ENCODE results near the gene TBC1D2.
"Not testable (repeated sequence)": the region's sequence is repeated elsewhere in the genome, so short reads cannot be mapped to it uniquely, and the experiment has no call there.

The TBC1D2 gene

GRCh38 chr9:98271479-98271878 is 16.0 kb upstream of the TBC1D2 start:
- no peak for DNase-seq

GRCh38 chr9:98270284-98270683 is 14.8 kb upstream of the TBC1D2 start:
- DNase-seq, result not testable (repeated sequence)

DNA sequence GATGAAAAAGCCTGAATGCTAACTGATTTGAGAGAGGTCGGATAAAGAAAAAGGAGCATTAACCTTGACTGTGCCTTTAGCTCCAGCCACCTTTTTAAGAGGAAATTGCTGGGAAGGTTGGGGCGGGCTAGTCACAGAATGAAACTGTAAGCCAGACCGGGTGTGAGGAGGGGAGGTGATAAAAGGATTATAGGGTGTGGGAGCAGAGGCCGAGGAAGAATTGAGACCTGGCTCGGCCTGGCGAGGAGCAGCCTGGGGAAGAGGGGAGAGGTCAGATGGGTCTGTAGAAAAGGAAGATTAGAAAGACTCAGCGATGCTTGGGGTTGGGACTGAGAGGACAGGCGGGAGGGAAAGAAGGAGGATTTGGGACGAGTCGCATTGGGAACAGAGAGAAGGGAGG is 14.2 kb upstream of the TBC1D2 start:
- not testable (repeated sequence) for DNase-seq

DNA sequence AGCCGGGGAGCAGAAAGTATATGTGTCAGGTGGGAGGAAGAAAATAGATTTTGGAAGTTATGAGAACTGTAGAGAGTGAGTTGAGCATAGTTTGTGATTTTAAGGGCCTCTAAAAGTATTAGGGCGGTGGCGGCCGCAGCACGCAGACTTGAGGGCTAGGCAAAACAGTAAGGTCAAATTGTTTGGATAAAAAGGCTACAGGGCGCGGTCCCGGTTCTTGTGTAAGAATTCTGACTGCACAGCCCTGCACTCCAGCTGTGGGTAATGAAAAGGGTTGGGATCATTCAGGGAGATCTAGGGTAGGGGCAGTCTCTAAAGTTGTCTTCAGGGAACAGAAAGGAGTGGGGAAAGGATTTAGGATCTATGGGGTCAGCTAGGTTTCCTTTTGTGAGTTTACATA is 12.1 kb upstream of the TBC1D2 start:
- not testable (repeated sequence) for DNase-seq

DNA sequence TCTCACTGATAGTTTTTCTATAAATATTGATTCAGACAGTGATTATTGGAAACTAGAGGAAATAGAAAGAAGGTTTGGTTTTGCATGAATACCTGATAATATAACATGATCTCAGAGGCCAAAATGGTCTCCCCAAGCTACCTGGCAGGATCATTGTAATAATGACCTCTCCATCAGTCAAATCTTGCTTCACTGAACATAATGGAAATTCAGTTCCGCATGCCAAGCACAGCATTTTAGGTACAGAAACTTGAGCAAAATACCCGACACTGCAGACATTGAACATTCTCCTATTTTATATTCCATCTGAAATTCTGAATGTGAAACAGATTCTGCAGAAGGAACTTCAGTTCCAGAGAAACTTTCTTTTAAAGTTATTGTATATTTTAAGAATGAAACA is 9.1 kb upstream of the TBC1D2 start:
- DNase-seq, result no peak

DNA sequence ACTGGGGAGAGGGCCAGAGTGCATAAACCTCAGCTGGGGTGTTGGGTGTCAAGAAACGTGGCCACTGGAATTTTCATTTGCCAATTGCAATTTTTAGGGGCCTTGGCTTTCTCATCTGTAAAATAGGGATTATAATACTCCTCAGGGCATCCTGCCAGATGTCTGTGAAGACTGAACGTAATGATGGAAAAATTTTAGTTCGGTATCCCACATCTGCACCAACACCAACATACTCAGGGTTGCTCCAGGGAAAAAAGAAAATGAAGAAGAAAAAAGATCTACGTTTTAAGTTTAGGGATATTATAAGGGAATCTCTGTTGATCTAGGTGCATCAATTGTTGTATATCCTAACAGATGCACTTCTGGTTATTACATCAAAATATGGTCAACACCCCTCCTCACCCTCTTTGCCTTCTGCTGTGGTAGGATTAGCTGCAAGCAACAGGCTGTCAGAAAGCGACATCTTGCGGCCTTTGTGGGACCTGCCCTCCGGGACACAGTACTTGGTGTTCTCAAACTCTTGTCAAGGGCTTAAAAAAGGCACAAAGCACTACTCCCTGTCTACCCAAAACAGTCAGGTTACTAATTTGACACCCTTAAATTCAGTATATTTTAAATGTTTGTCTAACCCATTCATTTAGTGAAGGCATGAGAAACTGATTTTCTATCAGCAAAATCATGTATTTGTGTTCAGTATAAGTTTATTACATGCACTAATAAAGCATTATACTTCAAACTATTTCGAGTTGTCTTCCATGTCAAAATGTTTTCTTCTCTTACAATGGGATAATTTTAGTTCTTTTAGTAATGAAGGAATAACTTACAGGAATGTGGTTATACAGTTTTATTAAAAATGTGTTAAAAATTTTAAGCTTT is 8.3 kb upstream of the TBC1D2 start:
- DNase-seq, result peak; percentile 86

DNA sequence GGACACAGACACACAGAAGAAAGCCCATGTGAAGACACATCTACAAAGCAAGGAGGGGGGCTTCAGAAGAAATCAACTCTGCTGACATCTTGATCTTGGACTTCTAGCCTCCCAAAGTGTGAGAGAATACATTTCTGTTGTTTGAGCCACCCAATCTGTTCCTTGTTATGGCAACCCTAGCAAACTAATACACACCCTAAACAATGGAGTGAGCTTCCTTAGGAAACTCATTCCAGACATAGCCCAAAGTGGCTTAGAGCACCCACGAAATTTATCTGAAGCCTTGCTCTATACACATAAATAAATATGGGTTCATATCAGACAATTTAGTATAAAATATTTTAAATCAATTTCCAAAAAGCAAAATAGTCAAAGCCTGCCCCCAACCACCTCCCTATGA is 7.6 kb upstream of the TBC1D2 start:
- no peak for DNase-seq

GRCh38 chr9:98262056-98262455 is 6.6 kb upstream of the TBC1D2 start:
- DNase-seq, result no peak

DNA sequence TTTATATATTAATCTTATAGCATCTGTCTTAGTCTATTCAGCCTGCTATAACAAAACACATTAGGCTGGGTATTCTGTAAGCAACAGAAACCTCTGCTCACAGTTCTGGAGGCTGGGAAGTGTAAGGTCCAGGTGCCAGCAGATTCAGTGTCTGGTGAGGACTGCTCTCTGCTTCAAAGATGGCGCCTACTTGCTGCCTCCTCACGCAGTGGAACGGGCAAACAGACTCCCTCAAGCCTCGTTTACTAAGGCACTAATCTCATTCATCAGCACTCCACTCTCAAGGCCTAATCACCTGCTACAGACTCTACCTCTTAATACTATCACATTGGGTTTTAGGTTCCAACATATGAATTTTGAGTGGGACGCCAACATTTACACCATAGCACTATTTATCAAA is 5.2 kb upstream of the TBC1D2 start:
- no peak for DNase-seq

DNA sequence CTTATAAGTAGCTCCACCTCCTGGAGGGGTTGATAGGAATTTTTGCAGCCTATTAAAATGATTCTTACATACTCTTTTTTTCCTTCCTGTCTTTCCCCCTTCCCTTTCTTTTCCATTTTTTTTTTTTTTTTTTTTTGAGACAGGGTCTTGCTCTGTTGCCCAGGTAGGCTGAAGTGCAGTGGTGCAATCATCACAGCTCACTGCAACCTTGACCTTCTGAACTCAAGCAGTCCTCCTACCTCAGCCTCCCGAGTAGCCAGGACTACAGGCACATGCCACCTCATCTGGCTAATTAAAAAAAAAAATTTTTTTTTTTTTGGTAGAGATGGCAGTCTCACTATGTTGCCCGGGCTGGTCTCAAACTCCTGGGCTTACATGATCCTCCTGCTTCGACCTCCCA is 4.3 kb upstream of the TBC1D2 start:
- no peak for DNase-seq

- peak; percentile 58 for DNase-seq
Observed at GRCh38 chr9:98256756-98257155, 1.3 kb upstream of the TBC1D2 start.

DNA sequence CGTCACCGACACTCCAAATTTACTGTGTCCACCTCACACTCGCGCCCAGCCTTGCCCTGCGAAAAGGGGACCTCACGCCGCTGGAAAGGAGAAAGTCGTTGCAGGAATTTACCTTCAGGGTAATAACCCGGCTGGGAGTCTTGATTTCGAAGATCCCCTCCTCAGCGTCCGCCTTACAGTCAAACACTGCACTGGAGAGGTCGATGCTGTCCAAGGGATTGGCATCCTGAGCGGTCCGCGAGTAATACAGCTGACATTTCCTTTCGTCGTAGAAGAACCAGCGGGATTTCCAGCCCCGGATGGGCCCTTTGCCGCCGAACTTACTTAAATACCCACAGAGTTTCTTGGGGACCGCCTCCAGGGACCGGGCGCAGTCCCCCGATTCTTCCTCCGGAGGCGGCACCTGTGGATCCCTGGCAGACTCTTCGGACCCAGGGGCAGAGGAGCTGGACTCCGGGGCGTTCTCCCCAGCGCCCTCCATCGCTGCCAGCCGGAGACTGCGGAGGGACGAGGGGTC is 330 bp downstream of the TBC1D2 start:
- no peak for DNase-seq

- no peak for DNase-seq
Observed at GRCh38 chr9:98254228-98255060, 1.0 kb downstream of the TBC1D2 start.

GRCh38 chr9:98253565-98253964 is 1.9 kb downstream of the TBC1D2 start:
- no peak for DNase-seq

GRCh38 chr9:98251551-98251950 is 3.9 kb downstream of the TBC1D2 start:
- no peak for DNase-seq

GRCh38 chr9:98249771-98250170 is 5.7 kb downstream of the TBC1D2 start:
- no peak for DNase-seq

DNA sequence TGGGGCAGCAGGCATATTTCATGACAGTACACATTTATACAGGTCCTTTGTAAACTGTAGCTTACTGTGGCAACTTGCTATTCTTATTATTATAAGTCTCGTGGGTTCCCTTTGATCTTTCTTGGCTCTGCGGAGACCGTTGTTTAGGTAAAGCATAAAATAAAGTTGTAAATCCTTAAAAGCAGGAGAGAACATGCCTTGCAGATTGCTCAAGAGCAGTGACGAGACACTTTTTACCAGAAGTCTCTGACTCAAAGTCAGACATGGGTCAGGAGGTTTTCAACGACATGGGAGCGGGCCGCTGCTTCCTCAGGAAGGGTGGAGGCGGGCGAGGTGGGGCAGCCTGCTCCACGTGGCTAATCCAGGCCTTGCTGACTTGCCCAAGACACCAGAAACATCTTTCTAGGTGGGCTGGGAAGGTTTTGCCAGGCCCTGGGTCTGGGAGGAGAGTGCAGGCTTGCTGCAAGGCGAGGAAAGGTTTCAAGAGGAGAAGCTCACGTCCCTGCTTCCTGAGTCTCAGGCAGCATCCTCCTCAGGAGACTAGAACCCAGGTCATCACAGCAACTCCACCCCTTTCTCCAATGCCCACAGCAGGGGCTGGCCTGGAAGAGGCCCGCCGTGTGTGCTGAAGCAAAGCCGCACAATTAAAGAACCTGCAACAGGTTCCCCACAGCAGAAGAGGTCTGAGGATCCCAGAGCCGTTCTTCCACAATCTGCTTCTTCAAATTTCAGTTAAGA is 6.5 kb downstream of the TBC1D2 start:
- peak; percentile 17 for DNase-seq

DNA sequence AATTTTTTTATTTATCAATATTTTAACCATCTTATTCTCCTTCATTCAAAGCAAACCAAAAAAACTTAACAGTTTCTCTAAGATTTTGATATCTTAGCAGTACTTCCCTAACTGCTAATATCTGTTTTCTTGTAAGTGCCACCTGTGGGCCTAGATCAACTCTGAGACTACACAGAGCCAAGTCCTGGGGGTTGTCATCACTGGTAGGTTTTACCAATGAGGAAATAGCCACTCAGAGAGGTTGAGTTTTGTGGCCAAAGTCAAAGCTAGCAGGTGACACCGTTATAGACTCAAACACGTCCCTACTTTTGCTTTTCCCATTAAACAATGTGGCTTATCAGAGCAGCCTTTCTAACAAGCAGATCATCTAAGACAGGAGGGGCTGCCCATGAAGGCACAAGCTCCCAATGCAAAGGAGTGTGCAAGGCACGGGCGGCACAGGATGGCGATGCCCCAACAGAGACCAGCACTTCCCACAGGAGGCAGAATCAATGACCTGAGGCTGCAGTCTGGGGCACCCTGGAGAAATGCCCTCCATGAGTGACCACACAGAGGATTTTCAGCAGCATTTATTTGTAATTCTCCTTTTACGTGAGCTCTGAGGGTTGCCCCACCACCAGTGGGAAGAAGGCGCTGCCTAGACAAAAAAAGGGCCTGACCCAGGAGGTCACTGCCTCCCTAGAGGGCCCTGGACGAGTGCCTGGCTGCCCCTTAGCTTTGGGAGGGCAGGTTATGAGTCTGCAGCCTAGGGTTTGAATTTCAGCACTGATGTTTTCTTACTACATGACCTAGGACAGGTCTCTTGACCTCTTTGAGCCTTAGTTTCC is 7.4 kb downstream of the TBC1D2 start:
- DNase-seq, result no peak

DNA sequence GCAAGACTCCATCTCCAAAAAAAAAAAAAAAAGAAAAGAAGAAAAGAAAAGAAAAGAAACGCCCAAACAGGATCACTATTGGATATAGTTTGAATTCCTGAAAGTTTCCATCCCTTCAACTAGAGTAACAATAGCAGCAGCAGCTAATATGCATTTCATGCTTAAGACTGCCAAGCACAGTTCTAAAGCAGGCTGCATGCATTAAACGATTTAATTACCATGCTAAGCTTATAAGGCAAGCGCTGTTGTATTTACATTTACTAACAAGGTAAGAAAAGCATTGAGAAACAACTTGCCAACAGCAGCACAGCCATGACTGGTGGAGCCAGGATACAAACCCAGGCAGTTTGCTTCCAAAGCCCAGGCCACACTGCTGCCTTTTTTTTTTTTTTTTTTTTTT is 13.0 kb downstream of the TBC1D2 start:
- DNase-seq, result no peak

DNA sequence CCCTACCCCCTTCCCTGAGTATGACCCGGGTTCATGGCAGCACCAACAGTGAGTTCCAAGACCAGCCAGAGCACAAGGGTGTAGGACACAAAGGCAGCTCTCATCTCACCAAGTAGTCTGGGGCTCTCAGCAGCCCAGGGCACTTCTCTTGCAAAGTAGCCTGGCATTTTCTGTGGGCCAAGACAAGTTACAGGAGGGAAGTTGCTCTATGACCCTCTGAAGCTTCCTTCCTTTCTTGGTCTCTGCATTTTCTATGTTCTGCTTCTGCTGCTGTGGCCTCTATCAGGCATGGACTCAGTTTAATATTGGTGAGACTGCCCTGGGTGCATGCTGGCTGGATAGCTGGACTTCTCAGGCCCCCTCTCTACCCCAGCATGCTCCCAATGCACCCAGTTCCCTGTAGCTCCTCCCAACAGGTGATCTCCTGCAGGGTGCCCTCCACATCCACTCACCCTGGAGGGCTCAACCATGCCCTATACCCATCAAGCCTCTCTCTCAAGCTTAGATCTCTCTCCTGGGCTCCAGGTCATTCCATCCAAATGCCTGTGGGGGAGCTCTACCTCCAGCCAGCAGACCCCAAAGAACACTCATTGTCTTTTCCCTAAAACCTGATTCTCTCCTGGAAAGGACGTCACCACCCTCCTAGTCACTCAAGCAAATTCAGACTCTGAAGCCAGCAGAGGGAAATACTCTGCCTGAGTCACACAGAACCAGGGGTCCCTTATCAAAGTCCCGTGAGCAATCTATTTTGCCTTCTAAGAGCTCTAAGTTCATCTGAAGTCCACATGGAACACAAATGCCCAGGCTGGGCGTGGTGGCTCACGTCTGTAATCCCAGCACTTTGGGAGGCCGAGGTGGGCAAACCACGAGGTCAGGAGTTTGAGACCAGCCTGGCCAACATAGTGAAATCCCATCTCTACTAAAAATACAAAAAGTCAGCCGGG is 13.8 kb downstream of the TBC1D2 start:
- DNase-seq, result no peak

- DNase-seq, result no peak
Observed at GRCh38 chr9:98240475-98240874, 15.0 kb downstream of the TBC1D2 start.

Measured in CD4-positive, alpha-beta T cell treated with Interleukin-21 for 1 hour (primary cell).